Activated T-cell treated with anti-CD3 and anti-CD28 coated beads for 24 hours (primary cell): ENCODE results near the gene RHOV.
"Not testable (repeated sequence)": the region's sequence is repeated elsewhere in the genome, so short reads cannot be mapped to it uniquely, and the experiment has no call there.

Experiments
- DNase-seq: peaks from one replicate; pipeline ENCODE4 v3.0.0-alpha.2; 2020; ENCODE audit warnings: low read depth

Gene RHOV

GRCh38 chr15:40872791-40873693, 992 bp downstream of the RHOV start:
- DNase-seq: no peak

- DNase-seq: no peak
These were observed 2.1 kb downstream of the RHOV start for GRCh38 chr15:40871749-40872617.

- DNase-seq: no peak
These were observed 3.3 kb downstream of the RHOV start for GRCh38 chr15:40870716-40871115.

- no peak for DNase-seq
These were observed 4.3 kb downstream of the RHOV start for GRCh38 chr15:40869686-40870085.

GRCh38 chr15:40867199-40867598, 6.8 kb downstream of the RHOV start:
- no peak for DNase-seq

GRCh38 chr15:40863660-40864270, 10.3 kb downstream of the RHOV start:
- no peak for DNase-seq

- not testable (repeated sequence) for DNase-seq
These were observed 12.9 kb downstream of the RHOV start for GRCh38 chr15:40861147-40861546.

GRCh38 chr15:40859206-40859851, 14.7 kb downstream of the RHOV start:
- peak; percentile 74 for DNase-seq

GRCh38 chr15:40858706-40859105, 15.3 kb downstream of the RHOV start:
- DNase-seq: no peak

GRCh38 chr15:40857601-40858341, 16.3 kb downstream of the RHOV start:
- DNase-seq: peak; percentile 76

- DNase-seq: no peak
These were observed 17.3 kb downstream of the RHOV start for GRCh38 chr15:40856746-40857145.

GRCh38 chr15:40855706-40856234, 18.3 kb downstream of the RHOV start:
- DNase-seq: no peak

- DNase-seq: no peak
These were observed 19.9 kb downstream of the RHOV start for GRCh38 chr15:40854161-40854560.

GRCh38 chr15:40853241-40853890, 20.7 kb downstream of the RHOV start:
- no peak for DNase-seq

GRCh38 chr15:40852529-40852928, 21.5 kb downstream of the RHOV start:
- DNase-seq: no peak

- no peak for DNase-seq
These were observed 23.4 kb downstream of the RHOV start for GRCh38 chr15:40850576-40851112.

- no peak for DNase-seq
These were observed 26.6 kb downstream of the RHOV start for GRCh38 chr15:40847223-40847961.

GRCh38 chr15:40846841-40847222, 27.2 kb downstream of the RHOV start:
- DNase-seq: no peak

- DNase-seq: no peak
These were observed 28.3 kb downstream of the RHOV start for GRCh38 chr15:40845511-40846284.
